ENCODE data around the gene FKBP5.
"Not testable (repeated sequence)": the region's sequence is repeated elsewhere in the genome, so short reads cannot be mapped to it uniquely, and the experiment has no call there.

The FKBP5 gene

DNA sequence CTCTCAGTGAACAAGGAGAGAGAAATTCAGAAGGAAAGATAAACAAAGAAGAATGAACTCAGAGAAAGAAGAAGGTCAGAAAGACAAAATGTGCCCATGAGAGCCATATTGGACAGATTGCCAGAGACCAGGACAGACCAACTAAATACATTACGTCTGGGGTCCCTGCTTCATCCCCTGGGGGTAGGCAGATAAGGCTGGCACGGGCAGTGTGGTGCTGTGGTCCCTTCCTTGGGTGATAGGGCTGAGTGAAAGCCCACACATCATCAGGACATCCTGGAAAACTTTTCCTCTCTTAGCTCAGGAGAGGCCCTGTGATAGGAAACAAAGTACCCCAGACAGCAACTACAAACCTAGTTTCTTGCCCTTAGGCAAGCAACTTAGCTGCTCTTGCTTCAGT, 34.9 kb upstream of the FKBP5 start:
- no peak for FAIRE-seq

DNA sequence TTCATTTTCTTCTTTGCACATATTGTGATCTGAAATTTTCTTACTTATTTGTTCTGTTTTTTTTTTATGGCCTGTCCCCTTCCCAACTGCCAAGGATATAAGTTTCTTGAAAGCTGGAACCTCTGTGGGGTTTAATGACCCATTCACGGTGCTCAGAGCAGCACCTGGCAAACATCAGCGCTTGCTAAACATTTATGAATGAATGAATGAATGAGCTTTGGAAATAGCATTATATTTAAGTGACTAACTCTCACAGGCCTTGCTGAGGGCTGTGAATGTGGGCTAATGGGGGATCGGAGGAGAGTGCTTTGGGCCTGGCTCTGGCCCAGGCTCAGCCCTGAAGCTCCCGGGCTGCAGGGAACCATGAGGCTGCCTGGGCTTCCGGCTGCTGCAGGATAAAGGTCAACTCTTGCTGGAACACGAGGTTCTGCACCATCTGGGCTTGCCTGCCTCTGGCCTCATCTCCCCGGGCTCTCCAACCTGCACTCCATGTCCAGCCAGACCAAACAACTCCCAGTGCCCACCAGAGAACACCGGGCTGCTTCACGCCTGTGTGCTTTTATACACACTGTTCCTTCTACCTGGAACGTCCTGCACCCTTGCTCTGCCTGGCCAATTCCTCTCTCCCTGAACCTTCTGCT, 33.5 kb upstream of the FKBP5 start:
- FAIRE-seq, result no peak

GRCh38 chr6:35719830-35720733, 31.4 kb upstream of the FKBP5 start:
- FAIRE-seq, result no peak

GRCh38 chr6:35719404-35719829, 30.7 kb upstream of the FKBP5 start:
- no peak for FAIRE-seq

DNA sequence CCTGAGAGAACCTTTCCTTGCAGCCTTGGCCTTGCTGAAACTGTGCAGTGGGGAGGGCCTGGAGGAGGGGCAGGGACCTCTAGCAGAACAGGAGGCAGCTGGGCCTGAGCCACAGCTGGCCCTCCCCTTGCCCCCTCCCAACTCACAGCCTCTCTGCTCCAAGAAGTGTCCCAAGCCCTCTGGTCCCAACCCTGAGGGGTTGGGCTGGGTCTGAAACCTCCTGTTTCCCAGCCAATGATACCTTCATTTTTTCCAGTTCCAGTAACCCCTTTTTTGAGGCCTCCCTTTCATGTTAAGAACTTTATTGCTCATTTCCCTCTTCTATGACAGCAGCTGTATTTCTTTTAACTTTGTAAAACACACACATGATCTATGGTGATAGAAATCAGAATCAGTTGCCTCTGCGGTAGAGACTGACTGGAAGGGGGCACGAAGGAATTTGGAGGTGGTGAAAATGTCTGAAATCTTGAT, 30.2 kb upstream of the FKBP5 start:
- FAIRE-seq, result no peak

- no peak for FAIRE-seq
Measured at GRCh38 chr6:35718375-35718736, 29.6 kb upstream of the FKBP5 start.

GRCh38 chr6:35717449-35718374, 29.0 kb upstream of the FKBP5 start:
- FAIRE-seq, result no peak

DNA sequence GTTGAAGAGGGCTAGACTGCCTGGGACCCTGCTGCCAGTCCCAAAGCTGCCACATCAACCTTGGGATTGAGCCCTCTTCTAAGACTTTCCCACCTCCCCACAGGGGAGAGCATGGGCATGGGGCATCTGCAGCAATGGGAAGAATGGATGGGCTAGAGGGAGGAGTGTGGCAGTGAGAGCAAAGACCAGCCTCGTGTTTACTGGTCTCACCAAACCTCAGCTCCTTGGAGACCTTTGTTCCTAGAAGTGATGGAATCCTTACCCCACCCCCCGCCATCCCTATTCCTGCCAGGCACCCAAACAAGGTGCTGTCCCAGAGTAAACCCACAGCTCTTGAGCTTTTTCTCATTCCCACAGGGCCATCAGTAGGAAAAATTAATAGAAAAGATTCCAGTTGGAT, 28.1 kb upstream of the FKBP5 start:
- no peak for FAIRE-seq

GRCh38 chr6:35713006-35713767, 24.5 kb upstream of the FKBP5 start:
- no peak for FAIRE-seq

GRCh38 chr6:35711731-35712130, 23.0 kb upstream of the FKBP5 start:
- FAIRE-seq, result no peak

DNA sequence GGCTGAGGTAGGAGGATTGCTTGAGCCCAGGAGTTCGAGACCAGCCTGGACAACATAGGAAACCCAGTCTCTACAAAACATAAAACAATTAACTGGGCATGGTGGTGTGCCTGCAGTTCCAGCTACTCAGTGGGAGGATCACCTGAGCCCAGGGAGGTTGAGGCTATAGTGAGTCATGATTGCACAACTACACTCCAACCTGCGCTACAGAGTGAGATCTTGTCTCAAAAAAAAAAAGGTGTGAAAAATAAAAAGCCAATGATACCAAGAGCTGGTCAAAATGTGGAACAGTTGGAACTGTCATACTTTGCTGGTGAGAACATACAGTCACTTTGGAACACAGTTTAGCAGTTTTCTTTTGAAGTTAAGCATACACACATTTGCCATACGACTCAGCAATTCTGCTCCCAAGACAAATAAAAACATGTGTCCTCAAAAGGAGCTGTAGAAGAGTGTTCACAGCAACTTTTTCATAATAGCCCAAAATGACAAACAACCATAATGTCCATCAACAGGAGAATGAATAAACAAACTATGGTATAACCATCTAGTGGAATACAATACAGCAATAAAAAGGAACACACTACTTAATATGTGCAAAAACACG, 21.6 kb upstream of the FKBP5 start:
- FAIRE-seq, result no peak

GRCh38 chr6:35708585-35708984, 19.9 kb upstream of the FKBP5 start:
- FAIRE-seq, result no peak

- FAIRE-seq, result no peak
Measured at GRCh38 chr6:35707714-35708407, 19.1 kb upstream of the FKBP5 start.

DNA sequence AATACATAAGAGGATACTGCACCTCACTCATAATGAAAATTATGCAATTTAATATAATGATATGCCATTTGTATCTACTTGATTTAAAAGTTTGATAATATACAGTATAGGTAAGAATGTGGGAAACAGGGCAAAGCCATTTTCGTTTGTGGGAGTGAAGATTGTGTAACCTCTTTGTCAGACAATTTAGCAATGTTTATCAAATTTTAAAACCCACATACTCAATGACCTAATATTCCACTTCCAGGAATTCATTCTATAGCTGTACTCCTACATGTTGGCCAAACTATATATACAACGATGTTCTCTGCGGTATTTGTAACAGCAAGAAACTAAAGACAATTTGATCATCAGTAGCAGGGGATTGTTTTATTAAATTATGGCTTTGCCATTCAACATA, 17.8 kb upstream of the FKBP5 start:
- FAIRE-seq, result no peak

GRCh38 chr6:35703554-35703953, 14.8 kb upstream of the FKBP5 start:
- FAIRE-seq, result no peak

DNA sequence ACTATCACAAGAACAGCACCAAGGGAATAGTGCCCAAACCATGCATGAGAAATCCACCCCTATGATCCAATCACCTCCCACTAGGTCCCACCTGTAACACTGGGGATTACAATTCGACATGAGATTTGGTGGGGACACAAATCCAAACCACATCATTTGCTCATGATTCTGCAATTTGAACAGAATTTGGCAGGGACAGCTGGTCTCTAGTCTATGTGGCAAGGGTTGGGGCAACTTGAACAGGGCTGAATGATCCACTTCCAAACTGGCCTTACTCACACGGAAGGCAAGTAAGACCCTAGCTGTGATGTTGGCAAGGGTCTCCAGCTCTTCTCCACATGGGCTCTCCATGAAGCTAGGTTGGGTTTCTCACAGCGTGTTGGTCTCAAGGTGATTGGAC, 10.1 kb upstream of the FKBP5 start:
- FAIRE-seq, result no peak

DNA sequence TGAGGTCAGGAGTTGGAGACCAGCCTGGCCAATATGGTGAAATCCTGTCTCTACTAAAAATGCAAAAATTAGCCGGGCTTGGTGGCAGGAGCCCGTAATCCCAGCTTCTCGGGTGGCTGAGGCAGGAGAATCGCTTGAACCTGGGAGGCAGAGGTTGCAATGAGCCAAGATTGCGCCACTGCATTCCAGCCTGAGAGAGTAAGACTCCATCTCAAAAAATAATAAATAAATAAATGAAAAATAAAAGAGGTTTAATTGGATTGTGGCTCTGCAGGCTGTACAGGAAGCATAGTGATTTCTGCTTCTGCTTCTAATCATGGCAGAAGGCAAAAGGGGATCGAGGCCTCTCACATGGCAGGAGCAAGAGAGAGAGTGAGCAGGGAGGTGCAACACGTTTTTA, 9.7 kb upstream of the FKBP5 start:
- FAIRE-seq, result not testable (repeated sequence)

DNA sequence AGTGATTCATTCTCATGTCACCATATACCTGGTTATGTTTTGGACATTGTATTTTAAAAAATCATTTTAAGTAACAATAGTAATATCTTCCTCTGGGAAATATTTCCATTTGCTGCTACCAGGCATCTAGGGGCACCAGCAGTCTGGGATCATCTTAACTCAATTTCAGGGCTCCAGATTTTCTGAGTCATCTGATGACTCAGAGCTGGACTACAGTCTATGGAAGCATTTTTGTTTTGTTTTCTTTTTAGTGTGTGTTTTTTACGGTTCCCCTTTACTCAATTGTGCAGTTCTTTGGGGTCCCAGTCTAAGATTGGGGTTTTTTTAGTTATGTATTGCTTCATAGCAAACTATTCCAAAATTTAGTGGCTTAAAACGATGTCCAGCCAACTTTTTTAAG, 5.7 kb upstream of the FKBP5 start:
- FAIRE-seq, result no peak

DNA sequence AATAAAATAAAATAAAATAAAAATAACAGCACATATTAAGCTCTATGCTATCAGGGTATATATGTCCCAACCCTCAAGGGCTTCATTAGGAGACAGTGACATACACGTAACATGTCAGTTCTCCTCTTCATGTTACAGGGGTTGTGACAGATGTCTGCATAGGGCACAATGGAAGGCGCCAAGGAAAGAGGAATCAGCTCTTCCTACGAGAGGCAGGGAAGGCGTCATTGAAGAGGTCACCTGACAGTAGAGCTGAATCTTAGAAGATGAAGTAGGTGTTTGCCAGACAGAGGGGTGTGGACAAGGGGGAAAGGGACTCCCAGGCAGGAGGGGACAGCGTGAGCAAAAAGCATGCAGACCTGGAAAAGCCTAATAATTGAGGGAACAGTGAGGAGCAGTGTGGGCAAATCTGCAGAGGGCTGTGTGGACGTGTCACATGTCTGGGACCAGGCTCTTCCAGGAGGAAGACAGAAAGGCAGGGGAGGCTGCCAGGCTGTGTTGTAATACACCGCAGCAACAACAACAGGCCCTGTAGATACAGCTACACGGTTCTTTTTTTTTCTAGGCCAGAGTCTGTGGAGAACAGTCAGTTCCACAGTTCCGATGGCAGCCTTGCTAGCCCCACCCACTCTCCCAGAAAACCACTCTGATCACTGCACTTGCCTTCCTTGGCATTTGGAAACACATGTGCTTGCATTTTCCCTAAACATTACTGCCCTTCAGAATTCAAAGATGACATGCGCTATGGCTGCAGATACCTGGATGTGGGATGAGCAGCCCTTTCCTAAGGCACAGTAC, 2.5 kb upstream of the FKBP5 start:
- FAIRE-seq, result no peak

GRCh38 chr6:35690484-35690883, 1.8 kb upstream of the FKBP5 start:
- no peak for FAIRE-seq
